ENCODE measurements around the gene TDRD9. TPM values are rescaled to one million over a fixed set of nuclear protein-coding genes. Genes with fewer than 3 reads are reported as not detected.

The TDRD9 gene
- total and polyA plus RNA-seq, 4 donors = 1.2 to 2.2 (median 1.7) TPM

Small RNA genes within 50 kb of the gene (small RNA-seq; reads per million reads assigned to genes)
- gene RN7SL634P (ENCODE audit: low replicate concordance) = 0.08 reads per million

Other genes with a start within 250 kb of the TDRD9 start
- gene XRCC3, start 213.0 kb upstream of the TDRD9 start, total RNA-seq = 10 to 100 TPM; 10.9 to 14.2 TPM
- gene XRCC3, start 213.0 kb upstream of the TDRD9 start, polyA plus RNA-seq (ENCODE audit: insufficient read length in 2 of 2) = 10 to 100 TPM; 13.1 to 20.6 TPM
- gene ZFYVE21, start 212.6 kb upstream of the TDRD9 start, total RNA-seq = 10 to 100 TPM; 52.2 to 58.8 TPM
- 10 to 100 TPM; 71.6 to 86.2 TPM for gene ZFYVE21, start 212.6 kb upstream of the TDRD9 start, polyA plus RNA-seq (ENCODE audit: insufficient read length in 2 of 2)
- gene PPP1R13B, start 80.9 kb upstream of the TDRD9 start, total RNA-seq = 10 to 100 TPM; 16.6 to 23.5 TPM
- 10 to 100 TPM; 29.6 to 46.3 TPM for gene PPP1R13B, start 80.9 kb upstream of the TDRD9 start, polyA plus RNA-seq (ENCODE audit: insufficient read length in 2 of 2)
- gene RD3L, start 14.1 kb downstream of the TDRD9 start, total RNA-seq = not detected
- not detected for gene RD3L, start 14.1 kb downstream of the TDRD9 start, polyA plus RNA-seq (ENCODE audit: insufficient read length in 2 of 2)
- gene ASPG, start 157.2 kb downstream of the TDRD9 start, total RNA-seq = under 1 TPM; 0.50 to 0.66 TPM
- 1 to 10 TPM; 1.4 to 1.6 TPM for gene ASPG, start 157.2 kb downstream of the TDRD9 start, polyA plus RNA-seq (ENCODE audit: insufficient read length in 2 of 2)
- gene KIF26A, start 210.1 kb downstream of the TDRD9 start, total RNA-seq = 10 to 100 TPM in 1 of 2 donors, 1 to 10 TPM in 1; 4.3 to 15.5 TPM
- gene KIF26A, start 210.1 kb downstream of the TDRD9 start, polyA plus RNA-seq (ENCODE audit: insufficient read length in 2 of 2) = 10 to 100 TPM in 1 of 2 donors, 1 to 10 TPM in 1; 9.7 to 10.3 TPM

Measured in spinal cord (tissue), 4 donors.